T-helper 9 cell (primary cell): Measurements from ENCODE around the gene DAAM1.

ENCODE experiments used
- DNase-seq: peaks from one replicate; pipeline ENCODE4 v3.0.0-alpha.2; 2020

Gene DAAM1

GRCh38 chr14:59344016-59344415 lies 155.5 kb downstream of the DAAM1 start:
- no peak for DNase-seq

GRCh38 chr14:59344691-59345455 lies 156.4 kb downstream of the DAAM1 start:
- DNase-seq: no peak

- DNase-seq: no peak
Observed at GRCh38 chr14:59346329-59346728, 157.9 kb downstream of the DAAM1 start.

- DNase-seq: no peak
Observed at GRCh38 chr14:59346796-59347510, 158.5 kb downstream of the DAAM1 start.

- no peak for DNase-seq
Observed at GRCh38 chr14:59347511-59347900, 159.0 kb downstream of the DAAM1 start.

- DNase-seq: no peak
Observed at GRCh38 chr14:59347915-59348314, 159.4 kb downstream of the DAAM1 start.

GRCh38 chr14:59349258-59349701 lies 160.8 kb downstream of the DAAM1 start:
- DNase-seq: no peak

- no peak for DNase-seq
Observed at GRCh38 chr14:59352961-59353360, 164.5 kb downstream of the DAAM1 start.

GRCh38 chr14:59354666-59355065 lies 166.2 kb downstream of the DAAM1 start:
- DNase-seq: no peak

- DNase-seq: no peak
Observed at GRCh38 chr14:59355091-59355490, 166.6 kb downstream of the DAAM1 start.

GRCh38 chr14:59356312-59356711 lies 167.8 kb downstream of the DAAM1 start:
- DNase-seq: no peak

- DNase-seq: no peak
Observed at GRCh38 chr14:59356767-59357166, 168.3 kb downstream of the DAAM1 start.

GRCh38 chr14:59358102-59358501 lies 169.6 kb downstream of the DAAM1 start:
- DNase-seq: no peak

GRCh38 chr14:59358784-59359183 lies 170.3 kb downstream of the DAAM1 start:
- no peak for DNase-seq

- no peak for DNase-seq
Observed at GRCh38 chr14:59359431-59360124, 171.1 kb downstream of the DAAM1 start.

GRCh38 chr14:59360233-59360632 lies 171.8 kb downstream of the DAAM1 start:
- DNase-seq: no peak

GRCh38 chr14:59360923-59361794 lies 172.7 kb downstream of the DAAM1 start:
- no peak for DNase-seq

- DNase-seq: no peak
Observed at GRCh38 chr14:59362513-59362912, 174.0 kb downstream of the DAAM1 start.

GRCh38 chr14:59363531-59364226 lies 175.2 kb downstream of the DAAM1 start:
- DNase-seq: no peak

- DNase-seq: no peak
Observed at GRCh38 chr14:59370158-59370742, 181.8 kb downstream of the DAAM1 start.

GRCh38 chr14:59371771-59372170 lies 183.3 kb downstream of the DAAM1 start:
- no peak for DNase-seq

GRCh38 chr14:59374048-59374447 lies 185.6 kb downstream of the DAAM1 start:
- DNase-seq: no peak
